NOMO-1 treated with DMSO at 0.1 percent for 48 hours (cell line): ENCODE measurements around the gene CERCAM.

ENCODE experiments used
- DNase-seq: peaks from one replicate; lab custom pipeline; 2025; ENCODE audit not compliant: unreplicated experiment; lab: John Stamatoyannopoulos, UW

CERCAM gene

GRCh38 chr9:128420651-128421481, at the start of gene CERCAM:
TSS of gene CERCAM (plus strand) at chr9:128420857. CDS start at chr9:128420878, 21 bp downstream.
- DNase-seq: peak; percentile 44

- DNase-seq: no peak
Measured at GRCh38 chr9:128371630-128372117, 49.0 kb upstream of the CERCAM start.

GRCh38 chr9:128372188-128372641, 48.4 kb upstream of the CERCAM start:
- no peak for DNase-seq

GRCh38 chr9:128372784-128373183, 47.9 kb upstream of the CERCAM start:
- DNase-seq: no peak

GRCh38 chr9:128374221-128374675, 46.4 kb upstream of the CERCAM start:
- no peak for DNase-seq

GRCh38 chr9:128375865-128376264, 44.8 kb upstream of the CERCAM start:
- no peak for DNase-seq

- no peak for DNase-seq
Measured at GRCh38 chr9:128382261-128382660, 38.4 kb upstream of the CERCAM start.

- no peak for DNase-seq
Measured at GRCh38 chr9:128383007-128383753, 37.5 kb upstream of the CERCAM start.

GRCh38 chr9:128383791-128384190, 36.9 kb upstream of the CERCAM start:
- no peak for DNase-seq

GRCh38 chr9:128384801-128385495, 35.7 kb upstream of the CERCAM start:
- no peak for DNase-seq

- DNase-seq: no peak
Measured at GRCh38 chr9:128385496-128386460, 34.9 kb upstream of the CERCAM start.

- DNase-seq: no peak
Measured at GRCh38 chr9:128388150-128388549, 32.5 kb upstream of the CERCAM start.

- no peak for DNase-seq
Measured at GRCh38 chr9:128389395-128390149, 31.1 kb upstream of the CERCAM start.

- DNase-seq: no peak
Measured at GRCh38 chr9:128390150-128390812, 30.4 kb upstream of the CERCAM start.

- DNase-seq: no peak
Measured at GRCh38 chr9:128390813-128391711, 29.6 kb upstream of the CERCAM start.

GRCh38 chr9:128391956-128392301, 28.7 kb upstream of the CERCAM start:
- no peak for DNase-seq

GRCh38 chr9:128392302-128393144, 28.1 kb upstream of the CERCAM start:
- DNase-seq: no peak
